ENCODE measurements around the gene TMEM208. TPM values are rescaled to one million over a fixed set of nuclear protein-coding genes. Genes with fewer than 3 reads are reported as not detected.

TMEM208 gene
- total RNA-seq, 6 donors from 2014 or later, result 21.1 to 50.6 (median 48.5) TPM

DNA sequence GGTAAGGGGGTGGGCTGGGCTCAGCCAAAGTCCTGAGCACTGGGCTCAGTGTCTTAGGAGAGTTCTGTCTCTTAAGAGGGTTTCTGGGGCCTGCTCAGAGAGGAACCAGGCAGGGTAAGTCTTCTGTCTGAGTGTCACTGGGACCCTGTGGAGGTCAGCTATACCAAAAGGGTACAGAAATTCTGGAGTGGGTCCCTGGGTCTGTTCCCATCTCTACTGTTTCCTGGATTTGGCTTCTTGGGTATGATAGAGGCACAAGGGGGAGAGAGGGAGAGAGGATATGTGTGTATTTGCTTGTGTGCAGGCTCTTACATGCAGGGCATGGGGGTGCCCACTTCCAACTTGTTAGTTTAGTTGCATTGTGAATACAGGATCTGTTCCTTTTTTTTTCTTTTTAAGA is 33.4 kb upstream of the TMEM208 start:
- Histone ChIP-seq H3K9me3 (no peaks in the 10 kb centered on the region), H3K4me1 (peaks cover 30 to 56% (median 38%) of the 10 kb centered on the region in 4 donors), H3K36me3 (peaks cover 18 to 54% (median 47%) of the 10 kb centered on the region in 4 donors), H3K27me3 (no peaks in the 10 kb centered on the region), H3K4me3 (peak overlapping the region in 2 of 4 donors; percentile 92 to 98), H3K27ac (peak overlapping the region in 3 of 4 donors; percentile 81 to 89 (median 88))
- no peak for TF ChIP-seq EP300 (IDR thresholded peaks at IDR 0.05)
- ATAC-seq (ENCODE audit: low FRiP score in 2 of 2) (no peak), DNase-seq (no peak)

DNA sequence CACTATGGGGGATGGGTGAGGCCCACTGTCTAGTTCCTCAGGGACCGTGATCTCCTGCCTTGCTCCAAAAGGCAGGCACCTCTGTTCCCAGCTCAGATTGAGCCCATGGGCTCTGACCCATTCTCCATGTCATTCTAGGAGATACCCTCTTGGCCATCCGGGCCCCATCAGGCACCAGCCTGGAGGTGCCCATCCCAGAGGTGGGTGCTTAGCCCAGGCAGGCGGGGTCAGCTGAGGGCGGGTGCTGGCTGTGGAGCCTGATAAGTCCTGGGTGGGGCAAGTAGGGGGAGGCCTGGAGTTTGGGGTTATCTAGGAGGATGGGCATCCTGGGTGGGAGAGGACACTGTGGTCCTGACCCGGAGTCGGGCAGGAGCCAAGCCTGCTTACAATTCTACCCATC is 32.7 kb upstream of the TMEM208 start:
- H3K9me3 ChIP-seq, result no peaks in the 10 kb centered on the region
- peaks cover 33 to 59% (median 43%) of the 10 kb centered on the region in 4 donors for H3K4me1 ChIP-seq
- TF ChIP-seq POLR2A (IDR thresholded peaks at IDR 0.05), result no peak
- TF ChIP-seq EP300 (IDR thresholded peaks at IDR 0.05), result no peak
- no peak for TF ChIP-seq POLR2AphosphoS5 (IDR thresholded peaks at IDR 0.05)
- TF ChIP-seq, protein P1, sequence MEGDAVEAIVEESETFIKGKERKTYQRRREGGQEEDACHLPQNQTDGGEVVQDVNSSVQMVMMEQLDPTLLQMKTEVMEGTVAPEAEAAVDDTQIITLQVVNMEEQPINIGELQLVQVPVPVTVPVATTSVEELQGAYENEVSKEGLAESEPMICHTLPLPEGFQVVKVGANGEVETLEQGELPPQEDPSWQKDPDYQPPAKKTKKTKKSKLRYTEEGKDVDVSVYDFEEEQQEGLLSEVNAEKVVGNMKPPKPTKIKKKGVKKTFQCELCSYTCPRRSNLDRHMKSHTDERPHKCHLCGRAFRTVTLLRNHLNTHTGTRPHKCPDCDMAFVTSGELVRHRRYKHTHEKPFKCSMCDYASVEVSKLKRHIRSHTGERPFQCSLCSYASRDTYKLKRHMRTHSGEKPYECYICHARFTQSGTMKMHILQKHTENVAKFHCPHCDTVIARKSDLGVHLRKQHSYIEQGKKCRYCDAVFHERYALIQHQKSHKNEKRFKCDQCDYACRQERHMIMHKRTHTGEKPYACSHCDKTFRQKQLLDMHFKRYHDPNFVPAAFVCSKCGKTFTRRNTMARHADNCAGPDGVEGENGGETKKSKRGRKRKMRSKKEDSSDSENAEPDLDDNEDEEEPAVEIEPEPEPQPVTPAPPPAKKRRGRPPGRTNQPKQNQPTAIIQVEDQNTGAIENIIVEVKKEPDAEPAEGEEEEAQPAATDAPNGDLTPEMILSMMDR (IDR thresholded peaks at IDR 0.05), result no peak
- no peak for ATAC-seq (ENCODE audit: low FRiP score in 2 of 2)
- peak overlapping the region in 1 of 4 donors; percentile 21 for H3K27ac ChIP-seq
- 88 to 95% methylated on average over 5 to 6 of the region's 6 CpGs for WGBS, 2 donors
- H3K4me3 ChIP-seq, result no peak overlapping the region
- no peaks in the 10 kb centered on the region for H3K27me3 ChIP-seq
- H3K36me3 ChIP-seq, result peaks cover 18 to 60% (median 52%) of the 10 kb centered on the region in 4 donors
- DNase-seq, result no peak

DNA sequence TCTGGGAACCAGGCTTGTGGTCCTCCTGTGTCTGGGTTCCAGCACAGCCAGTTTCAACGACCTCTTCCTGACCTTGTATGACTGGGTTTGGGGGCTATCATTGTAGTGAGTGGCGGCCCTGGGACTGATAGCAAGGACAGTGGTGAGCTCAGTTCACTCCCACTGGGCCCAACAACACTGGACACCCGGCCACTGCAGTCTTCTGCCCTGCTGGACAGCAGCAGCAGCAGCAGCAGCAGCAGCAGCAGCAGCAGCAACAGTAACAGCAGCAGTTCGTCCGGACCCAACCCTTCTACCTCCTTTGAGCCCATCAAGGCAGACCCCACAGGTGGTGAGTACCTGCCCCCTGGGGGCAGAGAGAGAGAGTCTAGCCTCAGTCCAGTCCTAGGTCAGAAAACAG is 31.3 kb upstream of the TMEM208 start:
- WGBS, 2 donors, result 80 to 89% methylated on average over 4 to 5 of the region's 5 CpGs
- ATAC-seq (ENCODE audit: low FRiP score in 2 of 2) (no peak), DNase-seq (no peak)
- Histone ChIP-seq H3K36me3 (peaks cover 18 to 74% (median 62%) of the 10 kb centered on the region in 4 donors), H3K27ac (no peak overlapping the region), H3K4me1 (peaks cover 37 to 69% (median 43%) of the 10 kb centered on the region in 4 donors), H3K27me3 (no peaks in the 10 kb centered on the region), H3K9me3 (no peaks in the 10 kb centered on the region), H3K4me3 (no peak overlapping the region)
- TF ChIP-seq, protein P1 (IDR thresholded peaks at IDR 0.05), result no peak
- TF ChIP-seq POLR2AphosphoS5 (IDR thresholded peaks at IDR 0.05) (no peak), POLR2A (IDR thresholded peaks at IDR 0.05) (no peak), EP300 (IDR thresholded peaks at IDR 0.05) (no peak)

DNA sequence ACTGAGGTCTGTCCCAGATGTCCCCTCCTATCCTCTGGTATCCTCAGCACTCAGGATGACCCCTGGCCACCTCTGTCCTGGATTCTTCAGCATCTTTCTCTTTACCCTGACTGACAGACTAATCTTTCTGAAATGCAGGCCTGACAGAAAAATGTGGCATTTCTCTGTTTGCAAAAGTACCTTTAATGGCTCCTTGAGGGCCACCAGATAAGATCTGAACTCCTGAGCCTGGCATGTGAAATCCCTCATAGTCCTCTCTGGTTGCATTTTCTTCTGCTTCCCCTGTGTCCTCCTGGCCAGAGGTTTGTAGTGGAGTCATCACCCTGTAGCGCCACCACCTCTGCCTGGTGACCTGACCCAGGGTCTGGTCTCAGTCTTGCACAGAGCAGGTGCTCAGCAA is 30.0 kb upstream of the TMEM208 start:
- Histone ChIP-seq H3K9me3 (no peaks in the 10 kb centered on the region), H3K27me3 (no peaks in the 10 kb centered on the region), H3K4me1 (peaks cover 28 to 57% (median 33%) of the 10 kb centered on the region in 4 donors), H3K4me3 (no peak overlapping the region), H3K36me3 (peaks cover 20 to 84% (median 72%) of the 10 kb centered on the region in 4 donors), H3K27ac (no peak overlapping the region)
- DNase-seq (no peak), ATAC-seq (ENCODE audit: low FRiP score in 2 of 2) (no peak)
- TF ChIP-seq POLR2A (IDR thresholded peaks at IDR 0.05), result no peak
- TF ChIP-seq EP300 (IDR thresholded peaks at IDR 0.05), result no peak
- TF ChIP-seq, protein P1 (IDR thresholded peaks at IDR 0.05), result no peak
- TF ChIP-seq POLR2AphosphoS5 (IDR thresholded peaks at IDR 0.05), result no peak
- WGBS, 2 donors, result 89 to 100% methylated on average over 1 of the region's 1 CpG

DNA sequence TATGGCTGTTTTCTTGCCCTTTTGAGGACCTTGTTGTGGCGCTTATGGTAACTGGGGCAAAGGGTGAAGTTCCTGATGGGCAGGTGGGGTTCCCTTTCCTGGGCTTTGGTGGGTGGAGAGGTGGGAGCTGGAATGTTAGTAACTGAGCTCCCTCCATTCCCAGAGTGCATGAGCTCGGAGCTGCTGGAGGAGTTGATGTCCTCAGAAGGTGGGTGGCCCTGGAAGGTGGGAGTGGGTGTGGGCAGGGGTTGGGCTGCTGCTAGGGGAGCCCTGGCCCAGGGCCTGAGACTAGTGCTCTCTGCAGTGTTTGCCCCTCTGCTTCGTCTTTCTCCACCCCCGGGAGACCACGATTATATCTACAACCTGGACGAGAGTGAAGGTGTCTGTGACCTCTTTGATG is 29.2 kb upstream of the TMEM208 start:
- no peak for TF ChIP-seq POLR2A (IDR thresholded peaks at IDR 0.05)
- no peak for TF ChIP-seq POLR2AphosphoS5 (IDR thresholded peaks at IDR 0.05)
- no peak for TF ChIP-seq EP300 (IDR thresholded peaks at IDR 0.05)
- TF ChIP-seq, protein P1 (IDR thresholded peaks at IDR 0.05), result no peak
- no peak overlapping the region for H3K4me3 ChIP-seq
- H3K4me1 ChIP-seq, result peaks cover 26 to 53% (median 30%) of the 10 kb centered on the region in 4 donors
- DNase-seq, result no peak
- H3K36me3 ChIP-seq, result peaks cover 26 to 93% (median 80%) of the 10 kb centered on the region in 4 donors
- no peaks in the 10 kb centered on the region for H3K9me3 ChIP-seq
- H3K27ac ChIP-seq, result peak overlapping the region in 3 of 4 donors; percentile 17 to 78 (median 73)
- 75 to 78% methylated on average over 6 of the region's 6 CpGs for WGBS, 2 donors
- no peaks in the 10 kb centered on the region for H3K27me3 ChIP-seq
- ATAC-seq (ENCODE audit: low FRiP score in 2 of 2), result no peak
